ENCODE data around the gene WDR46.

- TF ChIP-seq EP300 (IDR thresholded peaks at IDR 0.05; ENCODE audit: low read depth) = no peak
- no peak for TF ChIP-seq POLR2A (IDR thresholded peaks at IDR 0.05)
- TF ChIP-seq, protein P1, sequence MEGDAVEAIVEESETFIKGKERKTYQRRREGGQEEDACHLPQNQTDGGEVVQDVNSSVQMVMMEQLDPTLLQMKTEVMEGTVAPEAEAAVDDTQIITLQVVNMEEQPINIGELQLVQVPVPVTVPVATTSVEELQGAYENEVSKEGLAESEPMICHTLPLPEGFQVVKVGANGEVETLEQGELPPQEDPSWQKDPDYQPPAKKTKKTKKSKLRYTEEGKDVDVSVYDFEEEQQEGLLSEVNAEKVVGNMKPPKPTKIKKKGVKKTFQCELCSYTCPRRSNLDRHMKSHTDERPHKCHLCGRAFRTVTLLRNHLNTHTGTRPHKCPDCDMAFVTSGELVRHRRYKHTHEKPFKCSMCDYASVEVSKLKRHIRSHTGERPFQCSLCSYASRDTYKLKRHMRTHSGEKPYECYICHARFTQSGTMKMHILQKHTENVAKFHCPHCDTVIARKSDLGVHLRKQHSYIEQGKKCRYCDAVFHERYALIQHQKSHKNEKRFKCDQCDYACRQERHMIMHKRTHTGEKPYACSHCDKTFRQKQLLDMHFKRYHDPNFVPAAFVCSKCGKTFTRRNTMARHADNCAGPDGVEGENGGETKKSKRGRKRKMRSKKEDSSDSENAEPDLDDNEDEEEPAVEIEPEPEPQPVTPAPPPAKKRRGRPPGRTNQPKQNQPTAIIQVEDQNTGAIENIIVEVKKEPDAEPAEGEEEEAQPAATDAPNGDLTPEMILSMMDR (IDR thresholded peaks at IDR 0.05) = no peak
- TF ChIP-seq POLR2AphosphoS5 (IDR thresholded peaks at IDR 0.05) = no peak
Measured at GRCh38 chr6:33304216-33304615, 15.2 kb upstream of the WDR46 start.
